Retinal pigment epithelial cell (primary cell): ENCODE measurements around the gene MCEE.
"Not testable (repeated sequence)": the region's sequence is repeated elsewhere in the genome, so short reads cannot be mapped to it uniquely, and the experiment has no call there.

Source experiments
- DNase-seq: peaks from one replicate; pipeline ENCODE4 v3.0.0-alpha.2; 2010; ENCODE audit warnings: low read depth
- H3K4me3 ChIP-seq: 2 replicates; pipeline ENCODE4 v1.5.1; 2011; ENCODE audit warnings: mild to moderate bottlenecking, low read length, control low read depth, moderate library complexity
- CTCF ChIP-seq: conservative IDR thresholded peaks from 2 replicates; pipeline ENCODE4 v1.5.1; 2011; ENCODE audit warnings: low read depth, low read length, control low read depth, inconsistent platforms

MCEE gene

GRCh38 chr2:71130152-71130904, at the start of gene MCEE, which contains the start of gene MPHOSPH10:
Gene MCEE (minus strand): TSS chr2:71130229. CDS start chr2:71130219, 10 bp downstream.
Gene MPHOSPH10 (plus strand): TSS chr2:71130634. CDS start chr2:71130666, 32 bp downstream.
- TF ChIP-seq CTCF = no peak
- peak; percentile 68 for DNase-seq
- peak within 1 kb of the TSS; percentile 97 for H3K4me3 ChIP-seq

- not testable (repeated sequence) for H3K4me3 ChIP-seq
These were observed 48.8 kb upstream of the MCEE start for GRCh38 chr2:71178836-71179235.

GRCh38 chr2:71174207-71174606, 44.2 kb upstream of the MCEE start:
- no peak for DNase-seq
- no peak for TF ChIP-seq CTCF
- H3K4me3 ChIP-seq = no peak overlapping the region

More at GRCh38 chr2:71178836-71179235, 48.8 kb upstream of the MCEE start:
- DNase-seq = not testable (repeated sequence)

GRCh38 chr2:71173096-71173495, 43.1 kb upstream of the MCEE start:
- no peak overlapping the region for H3K4me3 ChIP-seq
- TF ChIP-seq CTCF = no peak
- DNase-seq = no peak

GRCh38 chr2:71166812-71167211, 36.8 kb upstream of the MCEE start:
- DNase-seq = no peak
- no peak for TF ChIP-seq CTCF
- no peak overlapping the region for H3K4me3 ChIP-seq

- TF ChIP-seq CTCF = peak; percentile 81
- H3K4me3 ChIP-seq = no peak overlapping the region
These were observed 27.2 kb upstream of the MCEE start for GRCh38 chr2:71157124-71157793.

GRCh38 chr2:71156573-71156972, 26.5 kb upstream of the MCEE start:
- no peak for TF ChIP-seq CTCF
- no peak for DNase-seq
- no peak overlapping the region for H3K4me3 ChIP-seq

More at GRCh38 chr2:71157124-71157793, 27.2 kb upstream of the MCEE start:
- peak; percentile 3 for DNase-seq
